CD14-positive monocyte (primary cell): ENCODE results near the gene TMEM94. TPM values are rescaled to one million over a fixed set of nuclear protein-coding genes. Genes with fewer than 3 reads are reported as not detected.

ENCODE experiments used
- DNase-seq, 3 donors: peaks; one replicate each; pipeline ENCODE4 v3.0.0-alpha.2; 2011 to 2022
- H2AFZ ChIP-seq: 2 replicates; pipeline ENCODE4 v1.6.0; 2012; ENCODE audit warnings: mild to moderate bottlenecking, low read depth, low read length, inconsistent platforms; ENCODE audit not compliant: insufficient read depth, poor library complexity, severe bottlenecking
- H3K27ac ChIP-seq, 2 donors: 1 replicate in 1 of 2; 2 replicates in 1 of 2; pipeline ENCODE4 v1.5.1; 2012 to 2013; ENCODE audit warnings: low read length in 2 of 2, control low read depth in 1 of 2, inconsistent platforms in 1 of 2, low read depth in 1 of 2, mild to moderate bottlenecking in 1 of 2
- H3K27me3 ChIP-seq, 2 donors: one replicate each; pipeline versions ENCODE4 v1.6.0 to v1.6.1; 2011 to 2013; ENCODE audit warnings: low read length in 2 of 2; ENCODE audit not compliant: control insufficient read depth in 2 of 2, insufficient read depth in 2 of 2
- H3K36me3 ChIP-seq, 2 donors: replicated peaks in 1 of 2; 1 replicate in 1 of 2; 2 replicates in 1 of 2; pipeline versions ENCODE4 v1.5.1 to v1.6.1; 2012 to 2013; ENCODE audit warnings: low read length in 2 of 2, control low read depth in 1 of 2, inconsistent platforms in 1 of 2, mild to moderate bottlenecking in 1 of 2; ENCODE audit not compliant: insufficient read depth in 2 of 2, control insufficient read depth in 1 of 2
- H3K4me1 ChIP-seq, 2 donors: 1 replicate in 1 of 2; 2 replicates in 1 of 2; pipeline versions ENCODE4 v1.5.1 to v1.6.1; 2012 to 2013; ENCODE audit warnings: low read length in 2 of 2, control low read depth in 1 of 2, inconsistent platforms in 1 of 2, mild to moderate bottlenecking in 1 of 2, moderate library complexity in 1 of 2; ENCODE audit not compliant: insufficient read depth in 2 of 2, control insufficient read depth in 1 of 2
- H3K4me2 ChIP-seq: replicated peaks from 2 replicates; pipeline ENCODE3; 2012; ENCODE audit warnings: low read length, moderate library complexity, mild to moderate bottlenecking; ENCODE audit not compliant: poor library complexity, severe bottlenecking; ENCODE audit errors: extremely low read depth
- H3K4me3 ChIP-seq, 3 experiments: fragments of 200-600 bp in 1 of 3; sonication (generic) in 1 of 3; replicated peaks in 1 of 3; 1 replicate in 2 of 3; 2 replicates in 1 of 3; pipeline ENCODE4 v1.5.1; 2011 to 2013; ENCODE audit warnings: low read length in 3 of 3, mild to moderate bottlenecking in 3 of 3, control low read depth in 2 of 3, low read depth in 2 of 3, inconsistent platforms in 1 of 3, moderate library complexity in 1 of 3
- H3K79me2 ChIP-seq: 2 replicates; pipeline ENCODE4 v1.6.0; 2012; ENCODE audit warnings: mild to moderate bottlenecking, control low read depth, inconsistent platforms, low read length, moderate library complexity; ENCODE audit not compliant: insufficient read depth
- H3K9ac ChIP-seq: 2 replicates; pipeline ENCODE4 v1.6.0; 2017; ENCODE audit warnings: low read length, mild to moderate bottlenecking; ENCODE audit not compliant: insufficient read depth, poor library complexity, severe bottlenecking
- H3K9me3 ChIP-seq, 2 donors: replicated peaks in 1 of 2; 1 replicate in 1 of 2; 2 replicates in 1 of 2; pipeline versions ENCODE4 v1.5.1 to v1.6.1; 2012 to 2013; ENCODE audit warnings: low read length in 2 of 2, control low read depth in 1 of 2; ENCODE audit not compliant: control insufficient read depth in 1 of 2, insufficient read depth in 1 of 2
- H4K20me1 ChIP-seq: 2 replicates; pipeline ENCODE4 v1.6.0; 2012; ENCODE audit warnings: mild to moderate bottlenecking, low read length, control low read depth, moderate library complexity; ENCODE audit not compliant: insufficient read depth
- H3K27ac Mint-ChIP-seq, 7 donors: one replicate each; pipeline ENCODE4 v1.8.0; 2020; ENCODE audit warnings: mild to moderate bottlenecking in 7 of 7, mixed read lengths in 7 of 7, moderate library complexity in 6 of 7, inconsistent platforms in 2 of 7
- H3K27me3 Mint-ChIP-seq, 3 donors: one replicate each; pipeline ENCODE4 v1.8.0; 2021 to 2022; ENCODE audit warnings: low read depth in 3 of 3, mild to moderate bottlenecking in 3 of 3, mixed read lengths in 3 of 3, moderate library complexity in 3 of 3, inconsistent platforms in 1 of 3
- H3K36me3 Mint-ChIP-seq, 2 donors: one replicate each; pipeline ENCODE4 v1.8.0; 2020; ENCODE audit warnings: mixed read lengths in 2 of 2, inconsistent platforms in 1 of 2, mild to moderate bottlenecking in 1 of 2
- H3K4me1 Mint-ChIP-seq: one replicate; pipeline ENCODE4 v1.8.0; 2020; ENCODE audit warnings: mild to moderate bottlenecking, mixed read lengths
- H3K4me3 Mint-ChIP-seq, 2 donors: one replicate each; pipeline ENCODE4 v1.8.0; 2020; ENCODE audit warnings: mild to moderate bottlenecking in 2 of 2, mixed read lengths in 2 of 2, moderate library complexity in 1 of 2
- H3K9me3 Mint-ChIP-seq, 7 donors: one replicate each; pipeline ENCODE4 v1.8.0; 2020 to 2022; ENCODE audit warnings: mixed read lengths in 7 of 7, mild to moderate bottlenecking in 6 of 7, moderate library complexity in 6 of 7, inconsistent platforms in 2 of 7
- WGBS: methylation state at CpG from one replicate; pipeline ENCODE4 v1.1.5; 2013; ENCODE audit warnings: missing lambda C conversion rate; ENCODE audit not compliant: insufficient coverage; 5-methylcytosine and 5-hydroxymethylcytosine counted together
- intact Hi-C, 2 donors: fragments of 100-400 bp; cut with micrococcal nuclease; formaldehyde crosslinking; loops; one replicate each; pipeline versions ENCODE4 v1.15.0 to v1.15.1; 2023
- polyA plus RNA-seq, 3 donors: library from polyadenylated mRNA; depleted of rRNA in 1 of 3; unstranded in 2 of 3; stranded (reverse) in 1 of 3; fragments of 300-500 nt in 2 of 3; fragments of >200 nt in 1 of 3; fragmentation: Illumina TruSeq in 2 of 3; gene quantifications; 1 replicate in 2 of 3; 2 replicates in 1 of 3; pipeline ENCODE4 v1.2.3, GENCODE V29; 2012 to 2021
- TF ChIP-seq, protein P1 (sequence below): fragments of 200-600 bp; IDR thresholded peaks from one replicate; pipeline ENCODE4 v1.8.0; 2022; ENCODE audit warnings: antibody characterized with exemption, mild to moderate bottlenecking

TMEM94 gene
- polyA plus RNA-seq, 3 donors, result 7.2 to 129 (median 8.4) TPM

DNA sequence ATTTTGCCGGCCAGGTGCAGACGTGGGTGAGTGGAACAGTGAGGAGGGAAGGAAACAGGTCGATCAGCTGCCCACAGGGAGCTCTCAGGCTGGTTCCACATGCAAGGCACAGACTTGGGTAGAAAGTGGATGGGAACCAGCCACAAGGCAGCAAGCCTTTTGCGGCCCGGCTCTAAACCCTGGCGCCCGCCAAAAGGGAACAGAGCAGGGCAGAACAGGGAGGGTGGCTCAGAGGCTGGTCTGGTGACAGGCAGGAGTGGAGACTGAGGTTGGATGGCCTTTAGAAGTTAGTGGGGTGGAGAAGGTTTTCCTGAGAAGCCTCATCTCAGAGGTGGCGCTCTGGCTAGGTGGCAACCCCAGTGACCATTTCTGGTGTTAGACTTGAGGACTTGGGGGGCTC lies 79.4 kb downstream of the TMEM94 start:
- H3K27me3 ChIP-seq, result no peaks in the 10 kb centered on the region
- no peak overlapping the region for H3K4me2 ChIP-seq
- H3K27me3 Mint-ChIP-seq, result peaks cover 1 to 14% (median 4%) of the 10 kb centered on the region in 3 donors
- H3K27ac Mint-ChIP-seq, result peak overlapping the region in 1 of 7 donors; percentile 21
- H3K4me3 Mint-ChIP-seq, result no peak overlapping the region
- WGBS, result 88% methylated on average over 7 of the region's 8 CpGs
- H4K20me1 ChIP-seq, result no peaks in the 10 kb centered on the region
- H3K4me1 Mint-ChIP-seq, result peaks cover 8% of the 10 kb centered on the region
- H3K36me3 Mint-ChIP-seq, result no peaks in the 10 kb centered on the region
- intact Hi-C loops, result no loop called here
- H3K9me3 Mint-ChIP-seq, result no peaks in the 10 kb centered on the region
- no peaks in the 10 kb centered on the region for H3K79me2 ChIP-seq
- H3K36me3 ChIP-seq, result no peaks in the 10 kb centered on the region
- no peak overlapping the region for H3K4me3 ChIP-seq
- H3K9me3 ChIP-seq, result no peaks in the 10 kb centered on the region
- H3K9ac ChIP-seq, result no peak overlapping the region
- H3K4me1 ChIP-seq, result peaks cover 0 to under 1% of the 10 kb centered on the region in 2 donors
- H2AFZ ChIP-seq, result no peak overlapping the region
- H3K27ac ChIP-seq, result no peak overlapping the region
- TF ChIP-seq, protein P1, sequence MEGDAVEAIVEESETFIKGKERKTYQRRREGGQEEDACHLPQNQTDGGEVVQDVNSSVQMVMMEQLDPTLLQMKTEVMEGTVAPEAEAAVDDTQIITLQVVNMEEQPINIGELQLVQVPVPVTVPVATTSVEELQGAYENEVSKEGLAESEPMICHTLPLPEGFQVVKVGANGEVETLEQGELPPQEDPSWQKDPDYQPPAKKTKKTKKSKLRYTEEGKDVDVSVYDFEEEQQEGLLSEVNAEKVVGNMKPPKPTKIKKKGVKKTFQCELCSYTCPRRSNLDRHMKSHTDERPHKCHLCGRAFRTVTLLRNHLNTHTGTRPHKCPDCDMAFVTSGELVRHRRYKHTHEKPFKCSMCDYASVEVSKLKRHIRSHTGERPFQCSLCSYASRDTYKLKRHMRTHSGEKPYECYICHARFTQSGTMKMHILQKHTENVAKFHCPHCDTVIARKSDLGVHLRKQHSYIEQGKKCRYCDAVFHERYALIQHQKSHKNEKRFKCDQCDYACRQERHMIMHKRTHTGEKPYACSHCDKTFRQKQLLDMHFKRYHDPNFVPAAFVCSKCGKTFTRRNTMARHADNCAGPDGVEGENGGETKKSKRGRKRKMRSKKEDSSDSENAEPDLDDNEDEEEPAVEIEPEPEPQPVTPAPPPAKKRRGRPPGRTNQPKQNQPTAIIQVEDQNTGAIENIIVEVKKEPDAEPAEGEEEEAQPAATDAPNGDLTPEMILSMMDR, result no peak
- DNase-seq, result no peak

DNA sequence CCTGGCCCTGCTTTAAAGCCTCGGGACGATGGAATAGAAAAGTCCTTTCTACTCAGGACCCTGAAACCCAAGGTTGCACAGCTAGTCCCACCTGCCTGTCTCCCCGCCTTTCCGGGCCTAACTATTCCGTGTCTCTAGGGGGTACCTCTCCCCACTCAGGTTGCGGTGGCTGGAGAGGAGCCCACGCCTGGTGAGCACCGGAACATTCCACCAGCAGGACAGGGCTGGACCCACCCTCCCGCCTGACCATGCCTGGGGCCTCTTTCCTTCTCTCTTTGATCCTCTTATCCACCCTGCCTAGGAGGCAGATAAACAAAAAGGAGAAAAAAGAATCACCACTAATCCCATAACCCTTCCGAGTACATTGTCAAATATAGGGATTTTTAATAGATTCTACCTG lies 79.9 kb downstream of the TMEM94 start:
- DNase-seq, result no peak
- TF ChIP-seq, protein P1, result no peak
- Mint-ChIP-seq H3K27me3 (peaks cover 1 to 14% (median 5%) of the 10 kb centered on the region in 3 donors), H3K4me1 (peaks cover 11% of the 10 kb centered on the region), H3K9me3 (no peaks in the 10 kb centered on the region), H3K4me3 (no peak overlapping the region), H3K36me3 (no peaks in the 10 kb centered on the region), H3K27ac (no peak overlapping the region)
- H2AFZ ChIP-seq, result no peak overlapping the region
- H3K79me2 ChIP-seq, result no peaks in the 10 kb centered on the region
- H3K9me3 ChIP-seq, result no peaks in the 10 kb centered on the region
- H3K4me2 ChIP-seq, result no peak overlapping the region
- H3K4me3 ChIP-seq, result no peak overlapping the region
- no peak overlapping the region for H3K27ac ChIP-seq
- intact Hi-C loops, result no loop called here
- H3K4me1 ChIP-seq, result peaks cover 0 to 5% of the 10 kb centered on the region in 2 donors
- no peaks in the 10 kb centered on the region for H3K36me3 ChIP-seq
- H3K9ac ChIP-seq, result no peak overlapping the region
- H4K20me1 ChIP-seq, result no peaks in the 10 kb centered on the region
- no peaks in the 10 kb centered on the region for H3K27me3 ChIP-seq
- WGBS, result 80% methylated on average over 5 of the region's 10 CpGs
